ENCODE results near the gene FAM181A. TPM values are rescaled to one million over a fixed set of nuclear protein-coding genes. Genes with fewer than 3 reads are reported as not detected.

FAM181A gene
- total and polyA plus RNA-seq, 2 donors (not counting 1 experiment from before 2014, with no cell fraction given): not detected

DNA sequence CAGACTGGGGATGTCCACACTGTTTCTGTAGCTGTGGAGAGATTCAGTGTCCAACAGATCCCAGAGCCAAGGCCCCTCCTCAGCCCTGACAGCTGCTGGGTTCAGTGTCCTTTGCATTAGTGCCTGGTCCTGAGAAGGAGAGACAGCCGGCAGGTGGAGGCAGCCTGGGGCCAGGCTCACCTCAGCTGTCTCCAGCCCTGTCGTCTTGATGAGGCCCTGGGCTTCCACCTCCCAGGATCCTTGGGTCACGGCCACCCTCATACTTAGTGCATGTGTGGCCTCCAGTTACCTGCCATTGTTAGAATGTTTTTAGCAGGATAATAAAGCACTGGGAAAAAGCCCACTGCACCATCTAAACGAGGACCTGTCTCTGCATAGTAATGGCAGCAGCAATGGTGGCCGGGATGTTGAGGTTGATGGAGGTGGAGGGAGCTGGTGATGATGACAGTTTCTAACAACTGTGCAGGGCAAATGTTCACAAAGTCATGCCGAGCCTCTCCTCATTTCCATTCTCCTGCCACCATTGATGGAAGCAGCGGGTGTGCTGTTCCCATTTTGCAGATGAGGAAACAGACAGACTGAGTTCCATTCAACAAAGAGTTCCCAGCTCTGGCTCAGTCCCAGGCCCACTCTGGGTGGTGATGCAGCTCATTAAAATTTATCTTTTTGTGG lies 31.6 kb downstream of the FAM181A start:
- peak overlapping the region; percentile 36 for H3K9ac ChIP-seq (ENCODE audit: low read length)
- CTCF ChIA-PET: interaction anchor here (1.0 to 37.7 kb wide), 3 partner anchors 11 to 42 kb away, joined by 6 to 1036 read pairs (median 117); no protein-coding TSS in a partner anchor
- peaks cover 96 to 97% of the 10 kb centered on the region in 2 donors for H3K4me1 ChIP-seq (ENCODE audit: control insufficient read depth in 2 of 2, insufficient read depth in 2 of 2, low read length in 2 of 2)
- TF ChIP-seq, protein P1, sequence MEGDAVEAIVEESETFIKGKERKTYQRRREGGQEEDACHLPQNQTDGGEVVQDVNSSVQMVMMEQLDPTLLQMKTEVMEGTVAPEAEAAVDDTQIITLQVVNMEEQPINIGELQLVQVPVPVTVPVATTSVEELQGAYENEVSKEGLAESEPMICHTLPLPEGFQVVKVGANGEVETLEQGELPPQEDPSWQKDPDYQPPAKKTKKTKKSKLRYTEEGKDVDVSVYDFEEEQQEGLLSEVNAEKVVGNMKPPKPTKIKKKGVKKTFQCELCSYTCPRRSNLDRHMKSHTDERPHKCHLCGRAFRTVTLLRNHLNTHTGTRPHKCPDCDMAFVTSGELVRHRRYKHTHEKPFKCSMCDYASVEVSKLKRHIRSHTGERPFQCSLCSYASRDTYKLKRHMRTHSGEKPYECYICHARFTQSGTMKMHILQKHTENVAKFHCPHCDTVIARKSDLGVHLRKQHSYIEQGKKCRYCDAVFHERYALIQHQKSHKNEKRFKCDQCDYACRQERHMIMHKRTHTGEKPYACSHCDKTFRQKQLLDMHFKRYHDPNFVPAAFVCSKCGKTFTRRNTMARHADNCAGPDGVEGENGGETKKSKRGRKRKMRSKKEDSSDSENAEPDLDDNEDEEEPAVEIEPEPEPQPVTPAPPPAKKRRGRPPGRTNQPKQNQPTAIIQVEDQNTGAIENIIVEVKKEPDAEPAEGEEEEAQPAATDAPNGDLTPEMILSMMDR (IDR thresholded peaks at IDR 0.05): no peak
- no peak for TF ChIP-seq EZH2 (IDR thresholded peaks at IDR 0.05; ENCODE audit: borderline replicate concordance, insufficient read depth, low read depth, low read length, poor library complexity, severe bottlenecking)
- H3K27me3 ChIP-seq (replicated peaks in 1 of 4; ENCODE audit: control extremely low read depth in 1 of 4, control insufficient read depth in 3 of 4, insufficient read depth in 4 of 4, low read length in 3 of 4): no peaks in the 10 kb centered on the region
- Mint-ChIP-seq H3K9me3 (ENCODE audit: insufficient read depth) (no peaks in the 10 kb centered on the region), H3K4me1 (peaks cover 89% of the 10 kb centered on the region), H3K4me3 (peak overlapping the region; percentile 78), H3K27me3 (no peaks in the 10 kb centered on the region), H3K27ac (peak overlapping the region; percentile 95)
- peak overlapping the region in 1 of 5 experiments; percentile 19 for H3K4me3 ChIP-seq (ENCODE audit: control extremely low read depth in 1 of 5, extremely low read depth in 1 of 5, insufficient read depth in 1 of 5, low read depth in 2 of 5, low read length in 4 of 5)
- intact Hi-C loops (cut with micrococcal nuclease): loop anchor here (1.0 to 5.0 kb wide), 3 partner anchors 9 to 174 kb away; no protein-coding TSS in a partner anchor
- WGBS (ENCODE audit: insufficient coverage): 95% methylated on average over 3 of the region's 7 CpGs
- no peaks in the 10 kb centered on the region for H4K20me1 ChIP-seq (ENCODE audit: control insufficient read depth, insufficient read depth, low read length, poor library complexity, severe bottlenecking)
- H3K36me3 ChIP-seq (replicated peaks in 1 of 2; ENCODE audit: control extremely low read depth in 1 of 2, control insufficient read depth in 1 of 2, extremely low read depth in 1 of 2, insufficient read depth in 2 of 2, low read length in 1 of 2): no peaks in the 10 kb centered on the region
- DNase-seq (no peak), ATAC-seq (ENCODE audit: low read depth) (no peak)
- H3K79me2 ChIP-seq (ENCODE audit: control insufficient read depth, insufficient read depth, low read length): peaks cover 10% of the 10 kb centered on the region
- peak overlapping the region; percentile 23 for H2AFZ ChIP-seq (ENCODE audit: insufficient read depth, low read depth, low read length, poor library complexity, severe bottlenecking)
- POLR2A ChIA-PET: interaction anchor here (0.8 to 3.3 kb wide), 3 partner anchors 9 to 19 kb away, joined by 3 to 12 read pairs (median 10); no protein-coding TSS in a partner anchor
- peak overlapping the region; percentile 68 to 75 for H3K27ac ChIP-seq (ENCODE audit: low read length in 2 of 2)
- no peaks in the 10 kb centered on the region for H3K9me3 ChIP-seq (ENCODE audit: control extremely low read depth in 1 of 3, control insufficient read depth in 2 of 3, insufficient read depth in 1 of 3, low read length in 2 of 3)
- peak overlapping the region; percentile 72 for H3K4me2 ChIP-seq (replicated peaks; ENCODE audit: low read depth, low read length, poor library complexity, severe bottlenecking)
